ENCODE measurements around the gene EIF4E2. TPM values are rescaled to one million over a fixed set of nuclear protein-coding genes. Genes with fewer than 3 reads are reported as not detected.
"Not testable (repeated sequence)": the region's sequence is repeated elsewhere in the genome, so short reads cannot be mapped to it uniquely, and the experiment has no call there.

EIF4E2 gene
- total and polyA plus RNA-seq, 2 experiments from 2014 or later, result 53.2 to 85.5 TPM

DNA sequence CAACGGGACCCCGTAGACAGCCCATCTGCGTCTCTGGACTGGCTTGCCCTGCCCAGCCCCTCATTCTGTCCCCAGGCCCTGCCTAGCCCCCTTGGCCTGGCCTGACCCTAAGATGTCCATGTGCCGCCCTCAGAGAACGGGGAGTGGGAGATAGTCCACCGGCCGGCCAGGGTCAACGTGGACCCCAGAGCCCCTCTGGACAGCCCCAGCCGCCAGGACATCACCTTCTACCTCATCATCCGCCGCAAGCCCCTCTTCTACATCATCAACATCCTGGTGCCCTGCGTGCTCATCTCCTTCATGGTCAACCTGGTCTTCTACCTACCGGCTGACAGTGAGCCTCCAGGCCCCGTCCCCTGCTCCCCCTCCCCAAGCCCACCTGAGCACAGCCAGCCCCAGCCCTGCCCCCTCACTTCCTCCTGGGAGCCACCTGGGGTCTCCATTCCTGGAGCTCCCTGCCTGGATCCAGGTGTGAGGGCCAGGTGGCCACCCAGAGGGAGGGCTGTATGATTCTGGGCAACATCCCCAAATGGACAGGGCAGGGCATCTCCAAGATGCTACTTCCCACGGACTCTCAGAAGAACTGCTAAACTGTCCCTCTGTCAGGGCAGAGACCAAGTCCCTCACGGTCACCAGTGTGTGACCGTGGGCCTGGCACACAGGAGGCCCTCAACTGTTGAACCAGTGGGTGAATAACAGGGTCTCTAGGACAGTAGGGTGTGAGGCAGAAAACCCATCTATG, 20.5 kb upstream of the EIF4E2 start:
- no peaks in the 10 kb centered on the region for H3K36me3 ChIP-seq
- no peaks in the 10 kb centered on the region for H3K27me3 ChIP-seq
- peaks cover 2% of the 10 kb centered on the region for H3K4me1 ChIP-seq (ENCODE audit: low read depth)
- TF ChIP-seq, protein P1, sequence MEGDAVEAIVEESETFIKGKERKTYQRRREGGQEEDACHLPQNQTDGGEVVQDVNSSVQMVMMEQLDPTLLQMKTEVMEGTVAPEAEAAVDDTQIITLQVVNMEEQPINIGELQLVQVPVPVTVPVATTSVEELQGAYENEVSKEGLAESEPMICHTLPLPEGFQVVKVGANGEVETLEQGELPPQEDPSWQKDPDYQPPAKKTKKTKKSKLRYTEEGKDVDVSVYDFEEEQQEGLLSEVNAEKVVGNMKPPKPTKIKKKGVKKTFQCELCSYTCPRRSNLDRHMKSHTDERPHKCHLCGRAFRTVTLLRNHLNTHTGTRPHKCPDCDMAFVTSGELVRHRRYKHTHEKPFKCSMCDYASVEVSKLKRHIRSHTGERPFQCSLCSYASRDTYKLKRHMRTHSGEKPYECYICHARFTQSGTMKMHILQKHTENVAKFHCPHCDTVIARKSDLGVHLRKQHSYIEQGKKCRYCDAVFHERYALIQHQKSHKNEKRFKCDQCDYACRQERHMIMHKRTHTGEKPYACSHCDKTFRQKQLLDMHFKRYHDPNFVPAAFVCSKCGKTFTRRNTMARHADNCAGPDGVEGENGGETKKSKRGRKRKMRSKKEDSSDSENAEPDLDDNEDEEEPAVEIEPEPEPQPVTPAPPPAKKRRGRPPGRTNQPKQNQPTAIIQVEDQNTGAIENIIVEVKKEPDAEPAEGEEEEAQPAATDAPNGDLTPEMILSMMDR (IDR thresholded peaks at IDR 0.05; ENCODE audit: low read depth, low read length), result no peak
- H3K4me3 ChIP-seq, result no peak overlapping the region
- H3K9me3 ChIP-seq (ENCODE audit: low read depth), result no peaks in the 10 kb centered on the region
- no peak overlapping the region for H3K27ac ChIP-seq
- no peak for DNase-seq (ENCODE audit: low read depth in 1 of 2, low spot score in 1 of 2)

DNA sequence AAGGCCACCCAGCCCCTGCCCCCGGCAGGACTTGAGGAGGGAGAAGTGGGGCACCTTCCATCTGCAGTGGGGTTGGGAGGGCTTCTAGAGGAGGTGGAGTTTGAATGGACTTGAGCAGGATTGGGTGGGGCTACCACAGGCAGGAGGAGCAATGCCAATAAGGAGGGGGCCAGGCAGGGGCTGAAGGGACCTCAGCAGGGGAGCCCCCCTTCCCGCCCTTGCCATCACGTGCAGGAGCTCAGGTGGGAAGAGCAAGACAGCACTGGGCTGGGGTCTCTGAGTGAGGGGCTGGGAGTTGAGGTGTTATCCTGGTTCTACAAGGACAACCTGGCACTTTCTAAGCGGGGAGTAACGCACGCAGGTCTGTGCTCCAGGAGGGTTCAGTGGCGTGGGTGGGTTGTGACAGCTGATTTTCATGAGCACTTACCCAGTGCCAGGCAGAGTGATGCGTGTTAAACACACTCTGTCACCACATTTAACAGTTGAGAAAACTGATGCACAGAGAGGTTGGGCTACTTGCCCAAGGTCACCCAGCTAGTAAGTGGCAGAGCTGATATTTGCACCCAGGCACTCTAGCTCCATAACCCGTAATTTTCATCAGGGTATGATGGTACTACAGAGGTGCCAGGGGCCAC, 19.7 kb upstream of the EIF4E2 start:
- Histone ChIP-seq H3K4me1 (ENCODE audit: low read depth) (no peaks in the 10 kb centered on the region), H3K27me3 (no peaks in the 10 kb centered on the region), H3K36me3 (no peaks in the 10 kb centered on the region), H3K27ac (no peak overlapping the region), H3K4me3 (no peak overlapping the region), H3K9me3 (ENCODE audit: low read depth) (no peaks in the 10 kb centered on the region)
- DNase-seq (ENCODE audit: low read depth in 1 of 2, low spot score in 1 of 2), result no peak
- TF ChIP-seq, protein P1 (IDR thresholded peaks at IDR 0.05; ENCODE audit: low read depth, low read length), result no peak

GRCh38 chr2:232532419-232532818, 18.1 kb upstream of the EIF4E2 start:
- H3K27ac ChIP-seq, result no peak overlapping the region
- TF ChIP-seq, protein P1 (IDR thresholded peaks at IDR 0.05; ENCODE audit: low read depth, low read length), result no peak
- H3K4me3 ChIP-seq, result no peak overlapping the region
- H3K4me1 ChIP-seq (ENCODE audit: low read depth), result no peaks in the 10 kb centered on the region
- DNase-seq (ENCODE audit: low read depth in 1 of 2, low spot score in 1 of 2), result peak in 1 of 2 donors; percentile 40
- H3K9me3 ChIP-seq (ENCODE audit: low read depth), result no peaks in the 10 kb centered on the region
- no peaks in the 10 kb centered on the region for H3K36me3 ChIP-seq
- no peaks in the 10 kb centered on the region for H3K27me3 ChIP-seq

DNA sequence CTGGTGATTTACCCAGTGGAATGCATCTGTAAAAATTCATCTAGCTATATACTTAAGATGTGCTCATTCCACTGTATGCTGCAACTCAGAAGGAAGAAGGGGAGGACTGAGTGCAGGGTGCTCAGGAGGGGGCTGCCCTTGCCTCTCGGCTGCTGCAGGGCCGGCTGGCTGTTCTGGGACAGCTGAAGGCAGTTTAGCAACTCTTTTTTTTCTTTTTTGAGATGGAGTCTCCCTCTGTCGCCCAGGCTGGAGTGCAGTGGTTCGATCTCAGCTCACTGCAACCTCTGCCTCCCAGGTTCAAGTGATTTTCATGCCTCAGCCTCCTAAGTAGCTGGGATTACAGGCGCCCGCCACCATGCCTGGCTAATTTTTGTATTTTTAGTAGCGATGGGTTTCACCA, 17.7 kb upstream of the EIF4E2 start:
- DNase-seq (ENCODE audit: low read depth in 1 of 2, low spot score in 1 of 2); H3K27ac ChIP-seq; H3K9me3 ChIP-seq (ENCODE audit: low read depth); H3K4me1 ChIP-seq (ENCODE audit: low read depth); H3K4me3 ChIP-seq; H3K36me3 ChIP-seq; H3K27me3 ChIP-seq: not testable (repeated sequence)

- DNase-seq (ENCODE audit: low read depth in 1 of 2, low spot score in 1 of 2), result peak in 1 of 2 donors; percentile 59
- Histone ChIP-seq H3K36me3 (no peaks in the 10 kb centered on the region), H3K9me3 (ENCODE audit: low read depth) (no peaks in the 10 kb centered on the region), H3K27ac (no peak overlapping the region), H3K4me3 (no peak overlapping the region), H3K4me1 (ENCODE audit: low read depth) (peaks cover under 1% of the 10 kb centered on the region), H3K27me3 (no peaks in the 10 kb centered on the region)
- TF ChIP-seq, protein P1 (IDR thresholded peaks at IDR 0.05; ENCODE audit: low read depth, low read length), result no peak
These were observed 16.4 kb upstream of the EIF4E2 start for GRCh38 chr2:232533944-232534710.

Data from cardiac muscle cell (in vitro differentiated cells and primary cell).